IMR-90 (cell line): Measurements from ENCODE around the gene PPP5C. TPM values are rescaled to one million over a fixed set of nuclear protein-coding genes. Genes with fewer than 3 reads are reported as not detected.
A peak's percentile ranks its signal among the peaks of the same experiment; 100 is the strongest.

Source experiments
- ATAC-seq: fragments of 200-7000 bp; cut with Tn5 transposase; 2 replicates; pipeline ENCODE4 v1.9.1; 2020; ENCODE audit warnings: low read depth, mild to moderate bottlenecking, moderate library complexity
- BruUV-seq: library from RNA; stranded (reverse); fragments of 400-500 nt; replicated peaks from 2 replicates; lab custom pipeline; 2021; lab: Mats Ljungman, UMichigan
- CTCF ChIA-PET: fragments of 300-600 bp; formaldehyde crosslinking; extraction: SDS; loops from one replicate; lab custom pipeline; 2021; ENCODE audit warnings: antibody characterized with exemption; lab: Yijun Ruan, JAX
- POLR2A ChIA-PET: fragments of 300-600 bp; sonication (Branson Sonifier 250); formaldehyde crosslinking; loops from one replicate; lab custom pipeline; 2022; ENCODE audit warnings: antibody characterized with exemption; ENCODE audit not compliant: unreplicated experiment; lab: Charles Lee
- DNase-seq: peaks from one replicate; pipeline ENCODE4 v3.0.0; 2013
- H2AFZ ChIP-seq: replicated peaks from 2 replicates; pipeline ENCODE3; 2013; ENCODE audit warnings: low read length, mild to moderate bottlenecking; ENCODE audit not compliant: poor library complexity
- H2AK5ac ChIP-seq: 2 replicates; pipeline ENCODE4 v1.6.1; 2013; ENCODE audit warnings: low read depth, low read length, inconsistent platforms
- H2AK9ac ChIP-seq: replicated peaks from 2 replicates; pipeline ENCODE3; 2013; ENCODE audit warnings: mild to moderate bottlenecking, low read depth, low read length, moderate library complexity; ENCODE audit not compliant: poor library complexity
- H2BK120ac ChIP-seq: 2 replicates; pipeline ENCODE4 v1.6.1; 2013; ENCODE audit warnings: low read depth, low read length, inconsistent platforms
- H2BK15ac ChIP-seq: 3 replicates; pipeline ENCODE4 v1.6.1; 2013; ENCODE audit warnings: low read depth, low read length, inconsistent platforms
- H2BK20ac ChIP-seq: 2 replicates; pipeline ENCODE4 v1.6.1; 2013; ENCODE audit warnings: low read depth, mild to moderate bottlenecking, inconsistent platforms, low read length, moderate library complexity
- H2BK5ac ChIP-seq: 2 replicates; pipeline ENCODE4 v1.6.1; 2013; ENCODE audit warnings: mild to moderate bottlenecking, low read depth, low read length, inconsistent platforms; ENCODE audit not compliant: poor library complexity, severe bottlenecking
- H3K14ac ChIP-seq: replicated peaks from 2 replicates; pipeline ENCODE4 v1.6.1; 2013; ENCODE audit warnings: low read depth, low read length, inconsistent platforms
- H3K18ac ChIP-seq: 2 replicates; pipeline ENCODE4 v1.6.1; 2013; ENCODE audit warnings: low read depth, low read length, control low read depth
- H3K23ac ChIP-seq: 2 replicates; pipeline ENCODE4 v1.6.1; 2013; ENCODE audit warnings: low read depth, low read length, inconsistent platforms
- H3K27ac ChIP-seq: 2 replicates; pipeline ENCODE4 v1.5.1; 2013; ENCODE audit warnings: mild to moderate bottlenecking, control low read depth, low read length; ENCODE audit not compliant: insufficient read depth
- H3K27me3 ChIP-seq: 2 replicates; pipeline ENCODE4 v1.6.1; 2013; ENCODE audit warnings: low read length; ENCODE audit not compliant: control insufficient read depth, insufficient read depth
- H3K36me3 ChIP-seq: 2 replicates; pipeline ENCODE4 v1.6.1; 2013; ENCODE audit warnings: low read length, mixed read lengths; ENCODE audit not compliant: control insufficient read depth, insufficient read depth
- H3K4ac ChIP-seq: 2 replicates; pipeline ENCODE4 v1.6.1; 2013; ENCODE audit warnings: low read depth, low read length, inconsistent platforms
- H3K4me1 ChIP-seq: 2 replicates; pipeline ENCODE4 v1.6.1; 2013; ENCODE audit warnings: low read length, mixed read lengths; ENCODE audit not compliant: control insufficient read depth, insufficient read depth
- H3K4me2 ChIP-seq: 2 replicates; pipeline ENCODE4 v1.6.1; 2013; ENCODE audit warnings: low read depth, mild to moderate bottlenecking, control low read depth, low read length, moderate library complexity
- H3K4me3 ChIP-seq: 2 replicates; pipeline ENCODE4 v1.5.1; 2013; ENCODE audit warnings: low read depth, mild to moderate bottlenecking, control low read depth, low read length, moderate library complexity; ENCODE audit not compliant: insufficient read depth
- H3K56ac ChIP-seq: 2 replicates; pipeline ENCODE4 v1.6.1; 2013; ENCODE audit warnings: low read length, inconsistent platforms; ENCODE audit not compliant: insufficient read depth; ENCODE audit errors: extremely low read depth
- H3K79me1 ChIP-seq, 2 experiments: 2 replicates each; pipeline ENCODE4 v1.6.1; 2013; ENCODE audit warnings: low read length in 2 of 2, inconsistent platforms in 1 of 2, low read depth in 1 of 2
- H3K9ac ChIP-seq: 2 replicates; pipeline ENCODE4 v1.6.1; 2013; ENCODE audit warnings: low read depth, low read length, control low read depth
- H3K9me1 ChIP-seq: 2 replicates; pipeline ENCODE4 v1.6.1; 2013; ENCODE audit warnings: low read length, inconsistent platforms; ENCODE audit not compliant: insufficient read depth
- H3K9me3 ChIP-seq: 2 replicates; pipeline ENCODE4 v1.6.1; 2013; ENCODE audit warnings: low read length; ENCODE audit not compliant: control insufficient read depth, insufficient read depth
- H4K20me1 ChIP-seq: 2 replicates; pipeline ENCODE4 v1.6.1; 2013; ENCODE audit warnings: low read length, inconsistent platforms; ENCODE audit not compliant: insufficient read depth
- H4K5ac ChIP-seq: 2 replicates; pipeline ENCODE4 v1.6.1; 2013; ENCODE audit warnings: mild to moderate bottlenecking, low read depth, low read length, control low read depth
- H4K8ac ChIP-seq, 2 experiments: 2 replicates each; pipeline ENCODE4 v1.6.1; 2013; ENCODE audit warnings: low read depth in 2 of 2, low read length in 2 of 2, control low read depth in 1 of 2, inconsistent platforms in 1 of 2
- H4K91ac ChIP-seq: 2 replicates; pipeline ENCODE4 v1.6.1; 2013; ENCODE audit warnings: low read depth, low read length, inconsistent platforms; ENCODE audit not compliant: insufficient read depth
- BHLHE40 ChIP-seq: fragments of 150-350 bp; IDR thresholded peaks from 2 replicates; pipeline ENCODE4 v1.6.1; 2016; ENCODE audit warnings: mild to moderate bottlenecking, low read depth, low read length
- CEBPB ChIP-seq: IDR thresholded peaks from 2 replicates; pipeline ENCODE4 v1.6.1; 2012; ENCODE audit warnings: low read depth, low read length, improper control_type of control experiment
- FOS ChIP-seq: fragments of 150-350 bp; IDR thresholded peaks from 2 replicates; pipeline ENCODE4 v1.6.1; 2016; ENCODE audit warnings: low read depth, low read length
- MAFK ChIP-seq: IDR thresholded peaks from 2 replicates; pipeline ENCODE4 v1.6.1; 2012; ENCODE audit warnings: low read depth, low read length, improper control_type of control experiment
- MAZ ChIP-seq: IDR thresholded peaks from 2 replicates; pipeline ENCODE4 v1.6.1; 2012; ENCODE audit warnings: low read depth, mild to moderate bottlenecking, low read length, improper control_type of control experiment, moderate library complexity, borderline replicate concordance
- MXI1 ChIP-seq: IDR thresholded peaks from 2 replicates; pipeline ENCODE4 v1.6.1; 2012; ENCODE audit warnings: low read depth, mild to moderate bottlenecking, low read length, moderate library complexity, borderline replicate concordance
- SMC3 ChIP-seq: fragments of 150-350 bp; IDR thresholded peaks from 2 replicates; pipeline ENCODE4 v1.6.1; 2016; ENCODE audit warnings: low read depth, mild to moderate bottlenecking, antibody characterized with exemption, low read length, moderate library complexity
- WGBS, 2 experiments: methylation state at CpG; one replicate each; pipeline versions ENCODE4 v1.1.5 to v1.1.7; 2013; ENCODE audit warnings: missing lambda C conversion rate in 2 of 2; ENCODE audit not compliant: insufficient read length in 1 of 2; ENCODE audit errors: extremely low coverage in 2 of 2; 5-methylcytosine and 5-hydroxymethylcytosine counted together
- dilution Hi-C: fragments of 300-500 bp; cut with HindIII; formaldehyde crosslinking; loops from one replicate; pipeline ENCODE4 v1.14.3; 2018; ENCODE audit warnings: low sequenced_read_pairs; ENCODE audit not compliant: unreplicated experiment
- in situ Hi-C: fragments of 300-500 bp; cut with MboI; formaldehyde crosslinking; loops from 3 replicates; pipeline ENCODE4 v1.14.3; 2019; ENCODE audit warnings: low sequenced_read_pairs, inconsistent platforms, mixed read lengths
- intact Hi-C: fragments of 100-400 bp; cut with micrococcal nuclease; formaldehyde crosslinking; loops from 2 replicates; pipeline ENCODE4 v1.10.0; 2022
- polyA plus RNA-seq, 3 experiments: library from polyadenylated mRNA; depleted of rRNA; stranded (reverse); fragments of >200 nt; gene quantifications; 2 replicates each; pipeline ENCODE4 v1.2.3, GENCODE V29; 2012; ENCODE audit warnings: low replicate concordance in 1 of 3
- total RNA-seq: library from RNA; depleted of rRNA; stranded (reverse); fragments of >200 nt; gene quantifications from 2 replicates; pipeline ENCODE4 v1.2.3, GENCODE V29; 2012
- TF ChIP-seq, protein P1 (sequence below): fragments of 150-350 bp; IDR thresholded peaks from 2 replicates; pipeline ENCODE4 v1.6.1; 2017; ENCODE audit warnings: mild to moderate bottlenecking, antibody characterized with exemption, low read length, low read depth

The PPP5C gene
- total and polyA plus RNA-seq, 2 of the 4 experiments (the other 2 are of a cell fraction), result 80.5 to 128 TPM

DNA sequence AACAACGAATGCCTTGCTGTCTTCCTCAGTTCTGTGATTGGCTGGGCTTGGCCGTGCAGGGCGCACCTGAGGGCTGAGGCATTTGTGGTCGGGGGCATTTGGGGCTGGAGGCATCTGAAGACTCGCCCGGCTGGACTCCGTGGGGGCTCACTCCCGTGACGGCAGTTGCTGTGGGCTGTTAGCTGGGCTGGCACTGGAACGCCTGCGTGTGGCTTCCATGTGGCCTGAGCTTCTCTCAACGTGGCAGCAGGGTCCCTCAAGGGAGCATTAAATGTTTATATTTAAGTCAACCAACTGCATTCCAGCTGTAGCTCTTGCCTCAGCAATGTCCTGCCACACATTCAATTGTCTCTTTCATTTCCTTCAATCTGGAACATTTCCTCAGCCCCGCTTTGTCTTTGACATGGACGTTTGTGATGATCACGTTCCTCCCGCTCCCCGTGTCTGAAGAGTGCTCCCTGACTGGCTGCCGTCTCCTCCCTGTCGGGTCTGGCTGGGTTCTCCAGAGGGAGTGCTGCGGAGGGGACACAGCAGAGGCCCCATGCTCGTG is 45.4 kb downstream of the PPP5C start:
- H2BK5ac ChIP-seq, result peak overlapping the region; percentile 22
- H3K14ac ChIP-seq, result peak overlapping the region; percentile 23; the same call in 1 of the 2 replicates
- DNase-seq (peak; percentile 63), ATAC-seq (peak; percentile 71)
- 0 out of 2 replicates have a peak overlapping the region, but pooled peaks have one; percentile 6 for H4K5ac ChIP-seq
- H3K9me1 ChIP-seq, result peaks cover 13% of the 10 kb centered on the region
- peak overlapping the region; percentile 3; the same call in 1 of the 2 replicates for H3K18ac ChIP-seq
- H2AFZ ChIP-seq, result peak overlapping the region; percentile 44
- peak overlapping the region in 1 of 2 experiments; percentile 79; a peak in 2 of 4 replicates for H4K8ac ChIP-seq
- peak overlapping the region; percentile 28 for H4K91ac ChIP-seq
- H2AK9ac ChIP-seq, result peak overlapping the region; percentile 62
- H2BK20ac ChIP-seq, result peak overlapping the region; percentile 13; the same call in 1 of the 2 replicates
- H3K27me3 ChIP-seq, result no peaks in the 10 kb centered on the region
- peak overlapping the region; percentile 86 for H2AK5ac ChIP-seq
- peak overlapping the region; percentile 63 for H3K27ac ChIP-seq
- POLR2A ChIA-PET, result no interaction called here
- BruUV-seq, result no TSS peak
- H3K23ac ChIP-seq, result peak overlapping the region; percentile 6; the same call in 1 of the 2 replicates
- 0 out of 2 replicates have a peak overlapping the region, but pooled peaks have one; percentile 3 for H3K9ac ChIP-seq
- TF ChIP-seq, protein P1, sequence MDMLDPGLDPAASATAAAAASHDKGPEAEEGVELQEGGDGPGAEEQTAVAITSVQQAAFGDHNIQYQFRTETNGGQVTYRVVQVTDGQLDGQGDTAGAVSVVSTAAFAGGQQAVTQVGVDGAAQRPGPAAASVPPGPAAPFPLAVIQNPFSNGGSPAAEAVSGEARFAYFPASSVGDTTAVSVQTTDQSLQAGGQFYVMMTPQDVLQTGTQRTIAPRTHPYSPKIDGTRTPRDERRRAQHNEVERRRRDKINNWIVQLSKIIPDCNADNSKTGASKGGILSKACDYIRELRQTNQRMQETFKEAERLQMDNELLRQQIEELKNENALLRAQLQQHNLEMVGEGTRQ, result peak; percentile 27; the same call in 1 of the 2 replicates
- peak; percentile 5; the same call in 1 of the 2 replicates for TF ChIP-seq MAZ
- TF ChIP-seq SMC3, result no peak
- TF ChIP-seq MXI1, result peak; percentile 63; the same call in 1 of the 2 replicates
- no peak for TF ChIP-seq MAFK
- peak; percentile 18; the same call in 1 of the 2 replicates for TF ChIP-seq CEBPB
- peak; percentile 71 for TF ChIP-seq BHLHE40
- 0 out of 2 replicates have a peak, but pooled peaks have one; percentile 3 for TF ChIP-seq FOS
- dilution Hi-C loops, result no loop called here
- 5% methylated on average over 7 of the region's 21 CpGs; no CpG with 5 or more reads in 1 of the 2 experiments for WGBS, 2 experiments
- H3K36me3 ChIP-seq, result peaks cover 37% of the 10 kb centered on the region
- H3K56ac ChIP-seq, result peak overlapping the region; percentile 45; the same call in 1 of the 2 replicates
- peaks cover 6% of the 10 kb centered on the region for H3K9me3 ChIP-seq
- in situ Hi-C loops, result no loop called here
- H3K4ac ChIP-seq, result peak overlapping the region; percentile 57
- CTCF ChIA-PET, result interaction anchor here (0.8 to 1.0 kb wide), 2 partner anchors 10 to 22 kb away, joined by 3 to 4 read pairs; no protein-coding TSS in a partner anchor
- no peaks in the 10 kb centered on the region; the same call in 1 of the 2 replicates for H4K20me1 ChIP-seq
- no peak overlapping the region for H3K4me3 ChIP-seq
- intact Hi-C loops, result no loop called here
- peaks cover 15% of the 10 kb centered on the region for H3K4me1 ChIP-seq
- H3K4me2 ChIP-seq, result peak overlapping the region; percentile 65
- no peak overlapping the region for H2BK15ac ChIP-seq
- H3K79me1 ChIP-seq, result 0 out of 4 replicates have a peak, but pooled peaks cover 0 to 9% of the 10 kb centered on the region in 2 experiments
- H2BK120ac ChIP-seq, result peak overlapping the region; percentile 63
